Measurements from ENCODE around the gene RPL41. TPM values are rescaled to one million over a fixed set of nuclear protein-coding genes. Genes with fewer than 3 reads are reported as not detected.

RPL41 gene
- total RNA-seq, 6 experiments from 2014 or later: 516 to 1,547 (median 1,257) TPM

DNA sequence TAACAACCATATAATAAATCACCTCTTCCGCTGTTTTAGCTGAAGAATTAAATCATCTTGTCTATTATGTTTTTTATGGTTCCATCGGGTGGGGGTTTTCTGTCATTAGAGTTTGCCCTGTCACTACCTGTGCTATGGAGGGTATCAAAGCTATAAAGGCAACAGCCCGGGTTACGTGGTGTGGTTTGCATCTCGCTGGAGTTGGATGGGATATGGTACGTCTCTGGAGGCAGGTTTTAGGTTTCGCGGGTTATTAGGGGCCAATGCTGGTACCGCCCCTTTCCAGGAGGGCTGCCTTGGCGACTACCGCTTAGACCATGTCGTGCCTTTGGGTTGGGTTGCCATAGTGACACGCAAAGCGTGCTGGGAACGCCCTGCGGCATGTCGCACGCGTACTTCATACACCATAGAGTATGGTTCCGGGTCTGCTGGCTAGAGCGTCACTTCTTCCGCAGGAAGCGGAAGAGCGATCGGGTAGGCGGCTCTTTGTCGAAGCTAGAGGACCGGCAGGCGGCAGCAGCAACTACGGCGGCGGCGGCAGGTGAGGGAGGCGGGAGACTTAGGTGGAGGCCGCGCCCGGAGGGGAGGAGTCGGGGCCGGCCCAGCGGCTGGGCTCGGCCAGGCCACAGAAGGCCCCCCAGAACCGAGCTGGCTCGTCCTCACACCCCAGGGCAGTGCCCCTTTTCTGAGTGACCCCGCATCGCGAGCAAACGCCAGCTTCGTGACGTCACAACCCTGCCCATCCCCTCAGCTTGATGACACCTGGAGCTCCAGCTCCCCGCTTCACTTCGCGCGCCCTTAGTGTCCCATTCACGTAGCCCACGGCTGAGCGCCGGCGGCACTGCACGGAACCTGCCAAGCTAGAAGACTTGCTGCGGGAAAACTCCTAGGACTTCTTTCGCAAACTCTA, 1.6 kb downstream of the RPL41 start, which contains the start of gene ZC3H10:
Gene ZC3H10 (plus strand): TSS at position 489 of the 910 bp plus-strand sequence. CDS start 2,297 bp downstream, outside the sequence.
- Histone ChIP-seq H3K27me3 (no peaks in the 10 kb centered on the region), H3K27ac (peak within 1 kb of the TSS; percentile 81 to 88 (median 82)), H3K36me3 (peaks cover 0 to 7% (median 2%) of the 10 kb centered on the region in 4 donors), H3K4me1 (peaks cover 0 to 42% (median 19%) of the 10 kb centered on the region in 4 donors), H3K4me3 (peak within 1 kb of the TSS; percentile 58 to 95 (median 74)), H3K9me3 (no peaks in the 10 kb centered on the region)
- ATAC-seq (peak; percentile 71 to 83 (median 74)), DNase-seq (peak; percentile 98 to 99 (median 99))
- TF ChIP-seq, protein P1, sequence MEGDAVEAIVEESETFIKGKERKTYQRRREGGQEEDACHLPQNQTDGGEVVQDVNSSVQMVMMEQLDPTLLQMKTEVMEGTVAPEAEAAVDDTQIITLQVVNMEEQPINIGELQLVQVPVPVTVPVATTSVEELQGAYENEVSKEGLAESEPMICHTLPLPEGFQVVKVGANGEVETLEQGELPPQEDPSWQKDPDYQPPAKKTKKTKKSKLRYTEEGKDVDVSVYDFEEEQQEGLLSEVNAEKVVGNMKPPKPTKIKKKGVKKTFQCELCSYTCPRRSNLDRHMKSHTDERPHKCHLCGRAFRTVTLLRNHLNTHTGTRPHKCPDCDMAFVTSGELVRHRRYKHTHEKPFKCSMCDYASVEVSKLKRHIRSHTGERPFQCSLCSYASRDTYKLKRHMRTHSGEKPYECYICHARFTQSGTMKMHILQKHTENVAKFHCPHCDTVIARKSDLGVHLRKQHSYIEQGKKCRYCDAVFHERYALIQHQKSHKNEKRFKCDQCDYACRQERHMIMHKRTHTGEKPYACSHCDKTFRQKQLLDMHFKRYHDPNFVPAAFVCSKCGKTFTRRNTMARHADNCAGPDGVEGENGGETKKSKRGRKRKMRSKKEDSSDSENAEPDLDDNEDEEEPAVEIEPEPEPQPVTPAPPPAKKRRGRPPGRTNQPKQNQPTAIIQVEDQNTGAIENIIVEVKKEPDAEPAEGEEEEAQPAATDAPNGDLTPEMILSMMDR (IDR thresholded peaks at IDR 0.05): peak; percentile 22 to 61 (median 60)
- peak; percentile 90 for TF ChIP-seq POLR2A (IDR thresholded peaks at IDR 0.05)
- WGBS (ENCODE audit: insufficient coverage, low coverage, low lambda C conversion rate, missing lambda C conversion rate): under 1% methylated on average over 20 of the region's 61 CpGs
- intact Hi-C loops (cut with DNase I): no loop called here

DNA sequence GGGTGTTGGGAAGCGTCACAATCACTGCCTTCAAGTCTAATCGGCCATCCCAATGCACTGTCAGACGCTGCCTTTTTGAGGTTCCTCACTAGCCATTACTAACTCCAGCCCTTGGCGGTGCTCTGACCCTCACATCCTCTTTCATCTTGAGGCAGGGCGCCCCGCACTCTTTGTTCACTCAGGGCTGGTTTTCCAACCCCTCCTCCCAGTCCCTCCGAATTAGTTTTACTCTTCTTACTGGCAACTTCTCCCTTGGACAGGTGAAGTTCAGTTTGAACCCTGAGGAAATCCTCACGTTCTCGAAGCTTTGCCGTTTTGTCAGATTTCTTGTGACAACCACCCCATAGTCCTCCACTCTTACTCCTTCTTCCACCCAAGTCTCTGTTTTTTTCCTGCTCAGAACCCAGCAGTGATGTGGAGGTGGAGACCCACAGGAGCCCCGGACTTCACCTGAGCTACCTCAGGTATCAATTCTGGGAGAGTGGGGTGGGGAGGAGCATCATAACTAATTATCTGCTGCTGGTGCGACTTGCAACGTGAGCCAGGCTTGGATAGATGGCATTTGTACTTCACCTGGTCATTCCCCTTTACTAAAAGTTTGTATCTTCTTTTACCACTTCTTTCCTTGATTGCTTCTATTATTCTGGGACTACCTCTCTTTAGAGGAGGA, 2.4 kb downstream of the RPL41 start:
- 3% methylated on average over 11 of the region's 13 CpGs for WGBS (ENCODE audit: insufficient coverage, low coverage, low lambda C conversion rate, missing lambda C conversion rate)
- Histone ChIP-seq H3K4me3 (peak overlapping the region; percentile 56 to 95 (median 74)), H3K27ac (peak overlapping the region; percentile 75 to 84 (median 82)), H3K9me3 (no peaks in the 10 kb centered on the region), H3K27me3 (no peaks in the 10 kb centered on the region), H3K36me3 (no peaks in the 10 kb centered on the region), H3K4me1 (peaks cover 0 to 50% (median 19%) of the 10 kb centered on the region in 4 donors)
- TF ChIP-seq, protein P1 (IDR thresholded peaks at IDR 0.05): no peak
- TF ChIP-seq POLR2A (IDR thresholded peaks at IDR 0.05): no peak
- intact Hi-C loops (cut with DNase I): no loop called here
- ATAC-seq (peak in 1 of 4 donors; percentile 0), DNase-seq (no peak)

- Histone ChIP-seq H3K4me3 (peak overlapping the region in 2 of 3 donors; percentile 74 to 95), H3K27ac (peak overlapping the region; percentile 75 to 84 (median 82)), H3K36me3 (no peaks in the 10 kb centered on the region), H3K4me1 (peaks cover 0 to 53% (median 19%) of the 10 kb centered on the region in 4 donors), H3K9me3 (no peaks in the 10 kb centered on the region), H3K27me3 (no peaks in the 10 kb centered on the region)
- peak; percentile 43 to 61 (median 50) for ATAC-seq
- peak; percentile 66 to 89 (median 79) for DNase-seq
- intact Hi-C loops (cut with DNase I): no loop called here
- 0% methylated on average over 2 of the region's 2 CpGs for WGBS (ENCODE audit: insufficient coverage, low coverage, low lambda C conversion rate, missing lambda C conversion rate)
- no peak for TF ChIP-seq POLR2A (IDR thresholded peaks at IDR 0.05)
- TF ChIP-seq, protein P1 (IDR thresholded peaks at IDR 0.05): peak; percentile 79 to 90 (median 82)
Measured at GRCh38 chr12:56119361-56119796, 2.9 kb downstream of the RPL41 start.

DNA sequence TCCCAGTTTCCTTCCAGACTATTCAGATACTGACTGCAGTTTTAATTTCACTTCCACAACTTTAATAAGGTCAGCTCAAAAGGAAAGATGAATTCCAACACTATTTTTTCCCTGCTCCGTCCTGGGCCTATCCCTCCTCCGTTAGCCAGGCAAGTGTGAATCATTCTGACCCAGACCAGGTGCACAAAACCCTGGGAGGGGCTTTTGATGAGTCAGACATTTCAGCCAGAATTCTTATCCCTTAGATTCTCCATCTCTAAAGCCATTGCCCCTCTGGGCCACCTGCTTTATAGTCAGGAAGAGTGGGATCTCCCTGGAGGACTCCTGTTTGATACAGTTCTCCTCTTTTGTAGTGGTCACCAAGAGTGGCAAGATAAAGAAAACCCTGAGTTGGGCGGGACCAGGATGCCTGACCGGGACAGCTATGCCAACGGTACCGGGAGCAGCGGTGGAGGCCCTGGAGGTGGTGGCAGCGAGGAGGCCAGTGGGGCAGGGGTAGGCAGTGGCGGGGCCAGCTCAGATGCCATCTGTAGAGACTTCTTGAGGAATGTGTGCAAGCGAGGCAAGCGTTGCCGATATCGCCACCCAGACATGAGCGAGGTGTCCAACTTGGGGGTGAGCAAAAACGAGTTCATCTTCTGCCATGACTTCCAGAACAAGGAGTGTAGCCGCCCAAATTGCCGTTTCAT, 3.9 kb downstream of the RPL41 start:
- intact Hi-C loops (cut with DNase I): no loop called here
- peak overlapping the region; percentile 19 to 82 (median 75) for H3K27ac ChIP-seq
- no peak overlapping the region for H3K4me3 ChIP-seq
- no peaks in the 10 kb centered on the region for H3K27me3 ChIP-seq
- H3K4me1 ChIP-seq: peaks cover 0 to 53% (median 19%) of the 10 kb centered on the region in 4 donors
- DNase-seq: no peak
- H3K36me3 ChIP-seq: no peaks in the 10 kb centered on the region
- H3K9me3 ChIP-seq: no peaks in the 10 kb centered on the region
- WGBS (ENCODE audit: insufficient coverage, low coverage, low lambda C conversion rate, missing lambda C conversion rate): 81% methylated on average over 17 of the region's 17 CpGs
- ATAC-seq: no peak
- no peak for TF ChIP-seq POLR2A (IDR thresholded peaks at IDR 0.05)
- TF ChIP-seq, protein P1 (IDR thresholded peaks at IDR 0.05): no peak

All from right lobe of liver (tissue), 6 donors.